H1 (cell line): ENCODE data around the gene SESN1.

Experiments used
- CTCF ChIP-seq, 3 experiments: IDR thresholded peaks; 1 replicate in 2 of 3; 2 replicates in 1 of 3; pipeline versions ENCODE4 v1.5.1 to v1.6.1; 2011; ENCODE audit warnings: low read length in 3 of 3, mild to moderate bottlenecking in 3 of 3, inconsistent platforms in 2 of 3, low read depth in 1 of 3, moderate library complexity in 1 of 3; ENCODE audit not compliant: insufficient read depth in 1 of 3; ENCODE audit errors: control extremely low read depth in 1 of 3
- EP300 ChIP-seq, 2 experiments: IDR thresholded peaks; 1 replicate in 1 of 2; 2 replicates in 1 of 2; pipeline ENCODE4 v1.6.1; 2011 to 2012; ENCODE audit warnings: low read depth in 2 of 2, low read length in 2 of 2, mild to moderate bottlenecking in 2 of 2, borderline replicate concordance in 1 of 2, inconsistent platforms in 1 of 2, moderate library complexity in 1 of 2
- EZH2 ChIP-seq: fragments of 200-600 bp; sonication (generic); IDR thresholded peaks from 2 replicates; pipeline ENCODE4 v1.7.1; 2012; ENCODE audit warnings: low read depth, mild to moderate bottlenecking, moderate library complexity, low read length, inconsistent platforms; ENCODE audit not compliant: severe bottlenecking
- JUND ChIP-seq: IDR thresholded peaks from 2 replicates; pipeline ENCODE4 v1.6.1; 2011; ENCODE audit warnings: mild to moderate bottlenecking, improper control_type of control experiment, low read length
- POLR2A ChIP-seq, 2 experiments: IDR thresholded peaks; 1 replicate in 1 of 2; 2 replicates in 1 of 2; pipeline ENCODE4 v1.6.1; 2011; ENCODE audit warnings: low read depth in 2 of 2, low read length in 2 of 2, mild to moderate bottlenecking in 2 of 2; ENCODE audit errors: control extremely low read depth in 1 of 2
- POLR2AphosphoS5 ChIP-seq: IDR thresholded peaks from 2 replicates; pipeline ENCODE4 v1.6.1; 2011; ENCODE audit warnings: low read depth, low read length
- RAD21 ChIP-seq, 2 experiments: IDR thresholded peaks in 1 of 2; conservative IDR thresholded peaks in 1 of 2; 2 replicates each; pipeline ENCODE4 v1.6.1; 2011; ENCODE audit warnings: low read depth in 2 of 2, low read length in 2 of 2, improper control_type of control experiment in 1 of 2, inconsistent platforms in 1 of 2, mild to moderate bottlenecking in 1 of 2, moderate library complexity in 1 of 2
- SIX5 ChIP-seq: IDR thresholded peaks from 2 replicates; pipeline ENCODE4 v1.6.1; 2011; ENCODE audit warnings: mild to moderate bottlenecking, low read depth, low read length
- TBP ChIP-seq: IDR thresholded peaks from 2 replicates; pipeline ENCODE4 v1.6.1; 2011; ENCODE audit warnings: low read depth, low read length, improper control_type of control experiment

DNA sequence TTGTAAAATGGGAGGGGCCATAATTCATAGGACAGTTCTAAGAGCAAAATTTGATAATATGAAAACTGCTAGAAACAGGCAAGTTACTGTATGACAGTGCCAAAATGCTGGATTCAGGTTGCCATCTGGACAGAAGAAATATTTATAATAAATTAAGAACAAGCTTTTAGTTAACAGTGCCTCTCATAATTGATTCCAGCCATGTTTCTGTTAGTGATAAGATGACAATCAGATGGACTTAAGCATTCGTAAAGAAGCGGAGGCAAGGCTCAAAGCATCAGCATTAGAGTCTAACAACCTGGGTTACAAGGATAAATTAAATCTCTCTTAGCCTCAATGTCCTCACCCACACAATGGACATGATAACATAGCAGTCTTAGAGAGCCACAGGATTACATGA is 61.0 kb downstream of the SESN1 start:
- TF ChIP-seq POLR2A (IDR thresholded peaks at IDR 0.05; ENCODE audit: control extremely low read depth in 1 of 2, low read depth in 2 of 2, low read length in 2 of 2), result no peak
- no peak for TF ChIP-seq CTCF (IDR thresholded peaks at IDR 0.05; ENCODE audit: control extremely low read depth in 1 of 3, insufficient read depth in 1 of 3, low read depth in 1 of 3, low read length in 3 of 3)
- no peak for TF ChIP-seq JUND
- no peak for TF ChIP-seq RAD21 (IDR thresholded peaks at IDR 0.05 in 1 of 2, conservative IDR thresholded peaks at IDR 0.05 in 1 of 2; ENCODE audit: low read depth in 2 of 2, low read length in 2 of 2)
- no peak for TF ChIP-seq EP300 (IDR thresholded peaks at IDR 0.05; ENCODE audit: borderline replicate concordance in 1 of 2, low read depth in 2 of 2, low read length in 2 of 2)
- TF ChIP-seq POLR2AphosphoS5, result no peak
- TF ChIP-seq TBP, result no peak
- no peak for TF ChIP-seq EZH2
- TF ChIP-seq SIX5, result no peak
